ENCODE data around the gene ROR1.
"Not testable (repeated sequence)": the region's sequence is repeated elsewhere in the genome, so short reads cannot be mapped to it uniquely, and the experiment has no call there.

DNA sequence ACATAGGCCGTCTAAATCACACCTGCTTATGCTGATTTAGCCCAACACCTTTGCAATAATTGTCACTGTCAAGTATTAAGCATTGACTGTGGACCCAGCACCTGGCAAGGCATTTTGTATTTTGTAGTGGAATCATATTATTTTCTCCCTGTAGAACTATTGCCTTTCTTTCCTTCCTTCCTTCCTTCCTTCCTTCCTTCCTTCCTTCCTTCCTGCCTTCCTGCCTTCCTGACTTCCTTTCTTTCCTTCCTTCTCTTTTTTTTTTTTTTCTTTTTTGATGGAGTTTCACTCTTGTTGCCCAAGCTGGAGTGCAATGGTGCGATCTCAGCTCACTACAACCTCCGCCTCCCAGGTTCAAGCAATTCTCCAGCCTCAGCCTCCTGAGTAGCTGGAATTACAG lies 13.5 kb downstream of the ROR1 start:
- not testable (repeated sequence) for TF ChIP-seq POLR2A (IDR thresholded peaks at IDR 0.05; ENCODE audit: low read length); GATA1 (IDR thresholded peaks at IDR 0.05; ENCODE audit: low read depth, low read length)
